Spleen (tissue), 11 donors: ENCODE measurements around the gene LCMT1. TPM values are rescaled to one million over a fixed set of nuclear protein-coding genes. Genes with fewer than 3 reads are reported as not detected.
"Not testable (repeated sequence)": the region's sequence is repeated elsewhere in the genome, so short reads cannot be mapped to it uniquely, and the experiment has no call there.

Experiments
- DNase-seq: peaks from one replicate; pipeline ENCODE4 v3.0.0-alpha.2; 2020
- H3K27ac ChIP-seq, 8 donors: fragments of 200-600 bp; sonication (generic) in 7 of 8; 1 replicate in 4 of 8; 2 replicates in 4 of 8; pipeline versions ENCODE4 v1.5.0 to v1.8.0; 2016 to 2021; ENCODE audit warnings: inconsistent platforms in 4 of 8, mild to moderate bottlenecking in 4 of 8, moderate library complexity in 1 of 8
- H3K27me3 ChIP-seq, 7 donors: fragments of 200-600 bp; sonication (generic) in 6 of 7; replicated peaks in 1 of 7; 1 replicate in 4 of 7; 2 replicates in 3 of 7; pipeline versions ENCODE4 v1.5.0 to v1.8.0; 2016 to 2021; ENCODE audit warnings: inconsistent platforms in 3 of 7, mild to moderate bottlenecking in 1 of 7
- H3K36me3 ChIP-seq, 6 donors: fragments of 200-600 bp; sonication (generic) in 5 of 6; 1 replicate in 4 of 6; 2 replicates in 2 of 6; pipeline versions ENCODE4 v1.5.0 to v1.8.0; 2016 to 2021; ENCODE audit warnings: inconsistent platforms in 2 of 6
- H3K4me1 ChIP-seq, 6 donors: fragments of 200-600 bp; sonication (generic) in 5 of 6; 1 replicate in 3 of 6; 2 replicates in 3 of 6; pipeline versions ENCODE4 v1.5.0 to v1.8.0; 2016 to 2021; ENCODE audit warnings: inconsistent platforms in 3 of 6
- H3K4me3 ChIP-seq, 8 donors: fragments of 200-600 bp; sonication (generic) in 7 of 8; 1 replicate in 4 of 8; 2 replicates in 4 of 8; pipeline versions ENCODE4 v1.5.0 to v1.8.0; 2016 to 2021; ENCODE audit warnings: inconsistent platforms in 4 of 8, mild to moderate bottlenecking in 4 of 8, moderate library complexity in 2 of 8
- H3K9me3 ChIP-seq, 8 donors: fragments of 200-600 bp; sonication (generic) in 7 of 8; 1 replicate in 4 of 8; 2 replicates in 4 of 8; pipeline versions ENCODE4 v1.5.0 to v1.8.0; 2016 to 2021; ENCODE audit warnings: inconsistent platforms in 4 of 8
- POLR2A ChIP-seq, 3 donors: fragments of 450-650 bp; IDR thresholded peaks; one replicate each; pipeline ENCODE4 v1.5.1; 2017; ENCODE audit warnings: antibody characterized with exemption in 3 of 3, mild to moderate bottlenecking in 1 of 3
- POLR2AphosphoS5 ChIP-seq, 3 donors: sonication (generic); formaldehyde crosslinking; IDR thresholded peaks; one replicate each; pipeline ENCODE4 v1.5.1; 2017; ENCODE audit warnings: antibody characterized with exemption in 3 of 3
- WGBS, 5 donors: extraction: QIAGEN DNeasy Blood & Tissue Kit in 3 of 5; methylation state at CpG; one replicate each; pipeline versions ENCODE4 v1.1.5 to v1.1.7; 2013 to 2018; 5-methylcytosine and 5-hydroxymethylcytosine counted together
- intact Hi-C: fragments of 100-400 bp; cut with DNase I; formaldehyde crosslinking; loops from one replicate; pipeline ENCODE4 v1.15.0; 2023; ENCODE audit warnings: low total_unique reads
- polyA plus RNA-seq, 3 donors: library from polyadenylated mRNA; stranded (reverse); fragments of 200-250 nt; gene quantifications; one replicate each; pipeline ENCODE4 v1.2.1, GENCODE V29; 2013
- total RNA-seq, 7 donors: library from RNA; depleted of rRNA in 3 of 7; stranded (reverse); fragments of >200 nt in 3 of 7; fragmentation: NEBNext Ultra II Directional in 4 of 7; extraction: Animal tissue kit (Norgen Biotek cat#: 25700) in 4 of 7; gene quantifications; one replicate each; pipeline versions ENCODE4 v1.1.0 to v1.2.1, GENCODE V29; 2016 to 2021
- TF ChIP-seq, protein P1 (sequence below), 11 experiments: fragments of 200-600 bp in 7 of 11; fragments of 450-650 bp in 4 of 11; sonication (generic) in 4 of 11; IDR thresholded peaks in 8 of 11; conservative IDR thresholded peaks in 3 of 11; 1 replicate in 7 of 11; 2 replicates in 4 of 11; pipeline versions ENCODE4 v1.4.0 to v1.8.0; 2016 to 2021; ENCODE audit warnings: antibody characterized with exemption in 11 of 11, inconsistent platforms in 4 of 11, mild to moderate bottlenecking in 1 of 11
- donor health status: healthy with polysubstance abuse.
- donor health status: DM: no; HTN: no; CAD: no; lungs with moderate emphysema.
- donor health status: DM: no; HTN: no; CAD: no.
- donor health status: Bipolar disorder and iron deficiency.
- donor health status: healthy.
- donor health status: DM: no; HTN: no; CAD: no.
- donor health status: DM: yes; HTN: yes; CAD: no.

Gene LCMT1
- total and polyA plus RNA-seq, 10 donors: 25.1 to 33.3 (median 28.0) TPM

DNA sequence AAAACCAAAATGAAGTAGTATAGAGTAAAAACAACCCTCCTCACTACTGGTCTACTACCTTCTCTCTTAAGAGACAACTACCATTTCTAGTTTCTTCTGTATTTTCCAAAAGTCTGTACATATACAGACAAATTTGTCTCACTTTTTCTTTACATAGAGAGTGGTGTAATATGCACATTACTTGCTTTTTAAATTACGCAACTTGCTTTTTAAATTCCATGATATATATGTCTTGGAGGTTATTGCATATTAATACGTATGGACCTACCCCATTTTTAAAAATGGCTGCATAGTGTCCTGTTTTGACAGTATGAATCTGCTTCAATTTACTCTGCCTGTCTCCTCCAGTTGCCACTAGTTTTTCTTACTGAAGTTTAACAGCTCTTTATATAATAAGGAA, 62.7 kb downstream of the LCMT1 start:
- Histone ChIP-seq H3K9me3 (no peaks in the 10 kb centered on the region), H3K27me3 (no peaks in the 10 kb centered on the region), H3K4me1 (peaks cover 0 to 8% (median 0%) of the 10 kb centered on the region in 6 donors), H3K36me3 (peaks cover 0 to 88% (median 55%) of the 10 kb centered on the region in 6 donors), H3K27ac (no peak overlapping the region), H3K4me3 (no peak overlapping the region)
- WGBS, 5 donors: 88 to 96% (median 91%) methylated on average over 2 of the region's 2 CpGs
- TF ChIP-seq, protein P1, sequence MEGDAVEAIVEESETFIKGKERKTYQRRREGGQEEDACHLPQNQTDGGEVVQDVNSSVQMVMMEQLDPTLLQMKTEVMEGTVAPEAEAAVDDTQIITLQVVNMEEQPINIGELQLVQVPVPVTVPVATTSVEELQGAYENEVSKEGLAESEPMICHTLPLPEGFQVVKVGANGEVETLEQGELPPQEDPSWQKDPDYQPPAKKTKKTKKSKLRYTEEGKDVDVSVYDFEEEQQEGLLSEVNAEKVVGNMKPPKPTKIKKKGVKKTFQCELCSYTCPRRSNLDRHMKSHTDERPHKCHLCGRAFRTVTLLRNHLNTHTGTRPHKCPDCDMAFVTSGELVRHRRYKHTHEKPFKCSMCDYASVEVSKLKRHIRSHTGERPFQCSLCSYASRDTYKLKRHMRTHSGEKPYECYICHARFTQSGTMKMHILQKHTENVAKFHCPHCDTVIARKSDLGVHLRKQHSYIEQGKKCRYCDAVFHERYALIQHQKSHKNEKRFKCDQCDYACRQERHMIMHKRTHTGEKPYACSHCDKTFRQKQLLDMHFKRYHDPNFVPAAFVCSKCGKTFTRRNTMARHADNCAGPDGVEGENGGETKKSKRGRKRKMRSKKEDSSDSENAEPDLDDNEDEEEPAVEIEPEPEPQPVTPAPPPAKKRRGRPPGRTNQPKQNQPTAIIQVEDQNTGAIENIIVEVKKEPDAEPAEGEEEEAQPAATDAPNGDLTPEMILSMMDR (IDR thresholded peaks at IDR 0.05 in 8 of 11, conservative IDR thresholded peaks at IDR 0.05 in 3 of 11): no peak
- TF ChIP-seq POLR2A (IDR thresholded peaks at IDR 0.05): no peak
- TF ChIP-seq POLR2AphosphoS5 (IDR thresholded peaks at IDR 0.05): no peak
- DNase-seq: no peak
- intact Hi-C loops: no loop called here

DNA sequence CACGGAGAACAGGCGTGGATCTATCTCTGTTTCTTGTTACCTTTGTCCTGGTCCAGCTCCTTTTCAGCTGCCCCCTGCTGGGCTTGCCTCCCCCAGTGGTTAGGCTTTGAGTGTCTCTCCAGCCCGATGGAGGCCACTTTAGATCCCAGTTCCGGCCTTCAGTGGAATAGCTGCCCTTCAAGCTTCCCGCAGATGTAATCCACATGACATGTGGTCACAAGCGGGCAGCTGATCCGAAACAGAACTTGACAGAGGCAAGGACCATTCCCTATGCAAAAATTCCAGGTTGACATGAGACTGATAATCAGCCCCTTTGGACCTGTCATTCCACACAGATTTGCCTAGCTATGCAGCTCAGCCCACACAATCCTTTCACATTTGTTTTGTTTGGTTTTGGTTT, 64.6 kb downstream of the LCMT1 start:
- no peak overlapping the region for H3K4me3 ChIP-seq
- H3K27me3 ChIP-seq: no peaks in the 10 kb centered on the region
- no peak overlapping the region for H3K27ac ChIP-seq
- H3K36me3 ChIP-seq: peaks cover 0 to 75% (median 38%) of the 10 kb centered on the region in 6 donors
- H3K4me1 ChIP-seq: peaks cover 0 to 8% (median 0%) of the 10 kb centered on the region in 6 donors
- TF ChIP-seq POLR2A (IDR thresholded peaks at IDR 0.05): no peak
- TF ChIP-seq, protein P1 (IDR thresholded peaks at IDR 0.05 in 8 of 11, conservative IDR thresholded peaks at IDR 0.05 in 3 of 11): no peak
- TF ChIP-seq POLR2AphosphoS5 (IDR thresholded peaks at IDR 0.05): no peak
- WGBS, 5 donors: 87 to 94% (median 91%) methylated on average over 7 of the region's 7 CpGs
- intact Hi-C loops: no loop called here
- H3K9me3 ChIP-seq: no peaks in the 10 kb centered on the region
- no peak for DNase-seq

DNA sequence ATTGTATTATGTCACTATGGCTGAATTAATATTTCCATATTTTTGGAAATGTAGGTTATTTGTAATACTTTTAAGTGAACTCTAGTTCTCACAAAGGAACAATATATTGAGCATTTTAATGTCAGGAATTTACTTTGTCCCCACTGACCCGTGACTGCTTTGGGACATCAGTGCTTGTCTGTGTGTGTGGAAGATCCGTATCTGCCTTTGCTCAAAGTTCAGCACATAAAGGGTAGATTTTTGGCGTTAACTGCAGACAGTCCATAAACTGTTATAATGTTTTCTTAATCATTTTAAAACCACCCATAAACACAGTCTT, 65.9 kb downstream of the LCMT1 start:
- no peak overlapping the region for H3K4me3 ChIP-seq
- H3K4me1 ChIP-seq: peaks cover 0 to 8% (median 0%) of the 10 kb centered on the region in 6 donors
- H3K27ac ChIP-seq: peak overlapping the region in 2 of 8 donors; percentile 20 to 29
- no peaks in the 10 kb centered on the region for H3K9me3 ChIP-seq
- H3K36me3 ChIP-seq: peaks cover 0 to 62% (median 26%) of the 10 kb centered on the region in 6 donors
- intact Hi-C loops: no loop called here
- H3K27me3 ChIP-seq: no peaks in the 10 kb centered on the region
- no peak for DNase-seq
- TF ChIP-seq, protein P1 (IDR thresholded peaks at IDR 0.05 in 8 of 11, conservative IDR thresholded peaks at IDR 0.05 in 3 of 11): no peak
- TF ChIP-seq POLR2AphosphoS5 (IDR thresholded peaks at IDR 0.05) (no peak), POLR2A (IDR thresholded peaks at IDR 0.05) (no peak)
- 66 to 90% (median 85%) methylated on average over 3 of the region's 3 CpGs for WGBS, 5 donors

DNA sequence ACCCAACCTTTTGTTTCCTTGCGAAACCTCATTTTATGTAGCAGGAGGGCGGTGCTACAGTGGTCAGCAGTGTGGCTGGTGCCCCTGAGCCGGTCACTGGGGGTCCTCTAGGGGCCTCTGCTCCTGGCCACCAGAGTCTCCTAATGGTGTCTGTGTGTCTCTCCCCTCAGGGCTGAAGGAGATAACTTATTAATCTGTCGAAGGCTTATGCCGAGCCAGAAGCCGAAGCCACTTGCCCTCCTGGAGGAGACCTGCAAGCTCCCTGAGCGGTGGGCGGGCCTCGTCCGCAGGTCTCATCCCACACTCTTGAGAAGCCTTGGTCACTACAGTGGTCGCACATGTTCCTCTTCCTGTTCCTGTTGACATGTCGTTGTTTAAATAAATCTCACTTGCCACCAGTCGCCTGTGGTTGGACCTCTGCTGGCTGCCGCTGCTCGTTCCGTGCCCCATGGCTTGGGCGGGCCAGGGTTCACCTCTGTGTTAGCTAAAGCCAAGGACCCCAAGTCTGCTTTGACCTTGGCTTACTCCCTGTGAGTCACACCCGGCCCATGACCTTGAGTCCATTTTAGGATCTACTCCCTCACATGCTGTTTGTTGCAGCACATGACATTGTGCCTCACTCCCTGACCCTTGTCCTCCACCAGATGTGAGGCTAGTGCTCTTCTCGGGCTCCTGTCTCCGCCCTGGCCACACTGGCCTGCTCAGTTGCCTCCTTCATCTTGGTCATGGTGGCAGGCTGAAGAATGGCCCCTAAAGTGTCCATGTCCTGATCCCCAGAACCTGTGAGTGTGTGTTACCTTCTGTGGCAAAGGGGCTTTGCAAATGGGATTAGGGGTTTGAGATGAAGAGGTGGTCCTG, 66.5 kb downstream of the LCMT1 start:
- Histone ChIP-seq H3K27ac (peak overlapping the region in 2 of 8 donors; percentile 20 to 29), H3K4me3 (no peak overlapping the region), H3K36me3 (peaks cover 0 to 56% (median 22%) of the 10 kb centered on the region in 6 donors), H3K4me1 (peaks cover 0 to 8% (median 0%) of the 10 kb centered on the region in 6 donors), H3K27me3 (no peaks in the 10 kb centered on the region), H3K9me3 (no peaks in the 10 kb centered on the region)
- 63 to 78% (median 73%) methylated on average over 20 of the region's 20 CpGs for WGBS, 5 donors
- TF ChIP-seq POLR2A (IDR thresholded peaks at IDR 0.05) (no peak), POLR2AphosphoS5 (IDR thresholded peaks at IDR 0.05) (peak in 2 of 3 donors; percentile 17 to 44)
- intact Hi-C loops: no loop called here
- DNase-seq: peak; percentile 75

DNA sequence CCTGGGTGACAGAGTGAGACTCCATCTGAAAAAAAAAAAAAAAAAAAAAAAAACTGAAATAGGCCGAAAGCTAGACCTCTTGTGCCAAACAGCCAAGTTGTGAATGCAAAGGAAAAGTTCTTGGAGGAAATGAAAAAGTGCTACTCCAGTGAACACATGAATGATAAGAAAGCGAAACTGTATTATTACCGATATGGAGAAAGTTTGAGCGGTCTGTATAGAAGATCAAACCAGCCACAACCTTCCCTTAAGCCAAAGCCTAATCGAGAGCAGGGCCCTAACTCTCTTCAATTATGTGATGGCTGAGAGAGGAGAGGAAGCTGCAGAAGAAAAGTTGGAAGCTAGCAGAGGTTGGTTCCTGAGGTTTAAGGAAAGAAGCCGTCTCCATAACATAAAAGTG, 69.7 kb downstream of the LCMT1 start:
- H3K27me3 ChIP-seq, DNase-seq, H3K4me1 ChIP-seq, intact Hi-C loops, H3K4me3 ChIP-seq, H3K27ac ChIP-seq, H3K9me3 ChIP-seq: not testable (repeated sequence)
- peaks cover 0 to 24% (median 7%) of the 10 kb centered on the region in 6 donors for H3K36me3 ChIP-seq
- WGBS, 5 donors: 70 to 89% (median 80%) methylated on average over 6 of the region's 6 CpGs
